Measurements from ENCODE around the gene PIANP.

Gene PIANP

DNA sequence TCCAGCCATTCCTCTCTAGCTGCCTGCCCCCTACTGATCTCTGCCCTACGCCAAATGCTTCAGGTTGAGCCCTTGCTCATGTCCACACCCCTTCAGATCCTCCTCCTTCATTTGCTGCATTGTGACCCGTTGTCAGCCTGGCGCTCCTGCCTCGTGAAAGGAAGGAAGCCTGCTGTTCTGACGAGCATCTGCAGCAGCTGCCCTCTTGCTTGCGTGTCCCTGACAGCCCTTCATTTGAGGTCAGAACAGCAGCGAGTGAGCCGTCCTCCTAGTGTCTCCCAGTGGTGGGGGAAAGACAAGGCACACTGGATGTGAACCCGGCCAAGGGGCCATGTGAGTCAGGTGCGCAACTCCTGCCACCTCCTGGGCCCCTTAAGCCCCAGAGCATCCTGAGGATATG lies 3.0 kb upstream of the PIANP start:
- DNase-seq = no peak

DNA sequence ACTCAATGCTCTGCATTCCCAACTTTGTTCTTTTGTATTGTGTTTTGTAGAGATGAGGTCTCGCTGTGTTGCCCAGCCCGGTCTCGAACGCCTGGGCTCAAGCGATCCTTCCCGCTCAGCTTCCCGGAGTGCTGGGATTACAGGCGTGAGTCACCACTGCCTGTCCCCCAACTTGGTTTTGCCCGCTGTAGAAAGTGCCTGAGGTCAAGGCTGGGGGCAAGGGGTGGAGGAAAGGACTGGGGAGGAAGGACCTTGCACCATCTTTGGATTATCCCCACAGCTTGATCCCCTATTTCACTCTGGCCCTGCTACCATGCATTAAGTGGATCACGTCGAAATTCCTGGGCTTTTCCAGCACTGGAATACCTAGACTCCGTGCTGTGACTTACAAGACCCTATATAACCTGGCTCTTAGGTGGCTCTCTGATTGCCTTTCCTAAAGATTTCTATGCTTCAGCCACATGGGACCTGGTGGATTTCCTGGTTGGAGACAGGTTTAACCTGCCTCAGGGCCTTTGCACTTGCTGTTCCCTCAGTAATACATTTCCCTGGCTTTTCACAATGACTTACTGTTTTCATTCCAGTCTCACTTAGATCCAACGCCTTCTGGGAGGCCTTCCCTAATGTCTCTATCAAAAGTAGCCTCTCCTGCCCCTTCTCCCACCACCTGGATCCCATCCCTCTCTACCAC lies 608 bp upstream of the PIANP start:
- no peak for DNase-seq

DNA sequence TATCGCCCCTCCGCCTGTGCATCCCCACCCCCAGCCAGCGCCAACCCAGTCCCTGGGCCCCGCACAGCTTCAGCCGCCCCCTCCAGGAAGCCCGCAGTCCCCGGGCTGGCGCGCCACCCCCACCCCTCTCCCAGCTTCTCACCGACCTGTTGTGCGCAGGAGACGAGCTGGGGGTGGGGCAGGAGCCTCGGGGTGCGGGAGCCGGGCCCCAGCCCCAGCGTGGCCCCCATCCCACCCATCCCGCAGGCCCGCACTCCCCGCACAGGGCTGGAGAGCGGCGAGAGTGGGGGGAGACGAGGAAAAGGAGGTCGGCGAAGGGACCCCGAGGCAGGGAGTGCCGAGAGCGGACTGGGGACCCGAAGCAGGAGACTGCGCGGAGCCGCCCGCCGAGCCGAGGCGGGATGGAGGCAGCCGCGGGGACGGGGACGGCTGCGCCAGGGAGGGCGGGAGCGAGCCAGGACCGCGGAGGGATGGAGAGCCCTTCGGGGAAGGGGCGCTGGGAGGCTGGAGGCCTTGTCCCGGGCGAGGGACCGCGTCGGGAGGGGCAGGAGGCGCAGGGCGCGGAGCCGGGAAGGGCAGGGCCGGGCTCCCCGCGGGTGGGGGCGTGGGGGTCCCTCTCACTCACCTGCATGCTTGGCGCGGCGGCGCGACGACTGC lies 498 bp downstream of the PIANP start:
- peak; percentile 10 to 22 for DNase-seq

DNA sequence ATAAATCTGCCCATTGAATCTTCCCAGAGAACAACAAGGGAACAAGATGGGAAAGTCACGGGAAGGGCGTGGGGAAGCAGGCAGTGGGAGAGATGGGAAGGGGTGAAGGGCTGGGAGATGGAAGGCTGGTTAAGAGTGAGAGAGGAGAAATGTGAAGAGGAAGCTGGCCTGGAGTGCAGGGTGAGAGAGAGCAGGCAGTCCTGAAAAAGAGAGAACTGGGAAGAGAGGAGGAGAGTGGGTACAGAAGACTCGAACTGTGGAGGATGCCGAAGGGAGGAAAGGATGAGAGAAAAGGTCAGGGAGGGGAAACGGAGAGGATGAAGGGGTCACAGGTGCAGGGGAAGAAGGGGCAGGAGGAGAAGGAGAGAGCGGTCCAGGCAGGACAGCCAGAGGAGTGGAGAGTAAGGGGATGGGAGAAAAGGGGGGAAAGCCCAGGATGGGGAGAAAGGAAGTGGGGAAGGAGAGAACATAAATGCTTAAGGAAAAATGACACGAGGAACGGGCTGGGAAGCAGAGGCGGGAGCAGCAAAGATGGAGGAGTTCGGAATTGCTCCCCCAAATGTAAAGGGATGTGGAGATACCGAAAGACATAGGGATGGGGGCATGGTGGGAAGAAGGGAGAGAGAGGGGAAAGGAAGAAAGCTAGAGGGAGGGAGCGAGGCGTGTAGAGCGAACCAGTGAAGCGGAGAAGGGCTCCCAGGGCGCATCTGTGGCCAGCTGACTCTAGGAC lies 1.2 kb downstream of the PIANP start:
- no peak for DNase-seq

DNA sequence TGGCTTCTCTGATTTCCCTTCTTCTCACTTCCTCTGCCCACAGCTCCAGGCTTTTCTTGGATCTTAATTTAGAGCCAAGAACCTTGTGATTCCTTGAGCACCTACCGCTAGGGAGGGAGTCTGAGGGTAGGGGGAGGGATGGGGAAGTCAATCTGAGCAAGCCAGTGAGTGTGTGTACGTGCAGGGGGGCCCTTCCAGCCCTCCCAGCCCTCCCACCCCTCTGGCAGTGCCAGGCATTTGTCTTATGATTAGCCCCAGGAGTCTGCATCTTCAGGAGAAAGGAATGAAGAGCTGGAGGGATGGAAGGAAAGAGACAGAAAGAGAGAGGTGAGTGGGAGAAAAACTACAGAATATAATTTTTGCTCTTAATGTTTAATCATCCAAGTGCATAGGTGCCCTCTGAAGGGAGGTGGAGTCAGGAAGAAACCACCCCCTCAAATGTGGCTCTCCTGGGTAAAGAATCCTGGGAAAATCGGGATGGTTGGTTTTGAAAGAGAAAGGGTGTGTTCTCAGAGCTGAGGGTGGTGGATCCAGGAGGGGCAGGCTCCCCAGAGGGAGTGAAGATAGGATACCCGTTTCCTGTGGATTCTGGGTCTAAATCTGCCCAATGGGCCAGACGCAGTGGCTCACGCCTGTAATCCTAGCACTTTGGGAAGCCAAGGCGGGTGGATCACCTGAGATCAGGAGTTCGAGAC lies 2.1 kb downstream of the PIANP start:
- DNase-seq = no peak

DNA sequence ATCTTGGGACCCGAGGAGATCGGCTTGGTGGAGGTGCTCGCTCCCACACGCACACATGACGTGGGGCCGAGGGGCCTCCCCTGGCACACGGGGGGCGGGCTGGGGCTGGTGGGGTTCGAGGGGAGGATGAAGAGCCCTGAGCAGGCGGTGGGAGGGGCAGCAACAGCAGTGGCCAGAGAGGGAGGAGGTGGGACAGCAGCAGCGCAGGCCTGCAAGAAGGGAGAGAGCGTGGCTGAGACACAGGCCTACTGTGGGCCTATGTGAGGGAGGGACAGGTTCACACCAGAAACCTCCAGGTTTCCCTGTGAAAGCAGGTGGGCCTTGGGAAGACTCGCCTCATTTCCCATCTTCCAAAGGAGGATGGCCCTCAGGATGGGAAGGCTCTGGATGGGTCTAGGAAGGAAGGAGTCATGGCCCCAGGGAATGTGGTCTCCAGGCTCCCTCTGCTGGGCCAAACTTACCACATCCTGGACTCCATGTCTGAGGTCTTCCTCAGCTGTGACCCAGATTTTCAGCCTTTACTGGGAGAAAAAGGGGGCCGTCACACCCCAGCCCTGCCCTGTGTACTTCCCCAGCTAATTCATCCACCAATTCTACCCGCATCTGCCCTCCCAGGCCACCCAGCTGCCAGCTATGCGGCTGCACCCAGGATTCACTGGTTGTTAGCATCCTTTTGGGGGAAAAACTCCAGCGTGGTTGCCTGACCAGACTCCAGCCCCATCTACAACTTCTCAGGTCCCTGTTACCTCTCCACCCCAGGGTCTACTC lies 2.8 kb downstream of the PIANP start:
- no peak for DNase-seq

DNA sequence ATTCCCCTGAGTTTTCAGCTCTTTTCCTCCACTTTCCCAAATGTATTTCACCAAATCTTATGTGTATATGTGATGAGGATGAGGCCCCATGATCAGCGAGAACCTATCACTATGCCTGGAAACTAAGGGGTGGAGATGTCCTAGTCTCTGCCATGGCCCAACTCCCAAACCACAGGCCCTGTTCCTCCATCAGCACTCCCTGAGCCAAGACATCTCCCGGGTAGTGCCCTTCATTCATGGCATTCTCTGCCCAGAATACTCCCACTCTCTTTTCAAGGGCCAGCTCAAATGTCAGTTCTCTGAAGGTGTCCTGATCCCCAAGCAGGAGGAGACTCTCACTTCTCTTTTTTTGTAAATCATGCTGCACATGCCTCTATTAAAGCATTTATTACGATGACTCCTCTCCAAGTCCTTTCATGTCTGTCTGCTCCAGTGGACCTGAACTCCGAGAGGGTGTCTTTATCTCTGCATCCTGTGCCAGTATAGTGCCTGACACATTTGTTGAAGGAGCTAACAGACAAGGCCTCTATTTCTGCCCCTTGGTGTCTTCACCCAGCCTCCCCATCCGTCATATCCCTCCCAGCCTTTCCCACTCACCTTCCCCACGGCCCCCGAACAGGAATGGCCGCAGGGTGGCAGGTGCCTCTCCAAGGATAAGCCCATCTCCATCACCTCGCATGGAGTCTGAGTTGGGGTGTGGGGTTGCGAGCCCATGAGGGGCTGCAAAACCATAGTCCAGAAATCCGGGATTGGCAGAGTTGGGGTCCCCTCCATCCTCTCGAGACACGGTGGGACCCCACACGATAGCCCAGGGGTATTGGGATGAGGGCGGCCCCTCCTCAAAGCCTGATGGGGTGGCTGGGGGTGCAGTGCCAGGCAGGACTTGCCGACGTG lies 3.7 kb downstream of the PIANP start:
- no peak for DNase-seq

DNA sequence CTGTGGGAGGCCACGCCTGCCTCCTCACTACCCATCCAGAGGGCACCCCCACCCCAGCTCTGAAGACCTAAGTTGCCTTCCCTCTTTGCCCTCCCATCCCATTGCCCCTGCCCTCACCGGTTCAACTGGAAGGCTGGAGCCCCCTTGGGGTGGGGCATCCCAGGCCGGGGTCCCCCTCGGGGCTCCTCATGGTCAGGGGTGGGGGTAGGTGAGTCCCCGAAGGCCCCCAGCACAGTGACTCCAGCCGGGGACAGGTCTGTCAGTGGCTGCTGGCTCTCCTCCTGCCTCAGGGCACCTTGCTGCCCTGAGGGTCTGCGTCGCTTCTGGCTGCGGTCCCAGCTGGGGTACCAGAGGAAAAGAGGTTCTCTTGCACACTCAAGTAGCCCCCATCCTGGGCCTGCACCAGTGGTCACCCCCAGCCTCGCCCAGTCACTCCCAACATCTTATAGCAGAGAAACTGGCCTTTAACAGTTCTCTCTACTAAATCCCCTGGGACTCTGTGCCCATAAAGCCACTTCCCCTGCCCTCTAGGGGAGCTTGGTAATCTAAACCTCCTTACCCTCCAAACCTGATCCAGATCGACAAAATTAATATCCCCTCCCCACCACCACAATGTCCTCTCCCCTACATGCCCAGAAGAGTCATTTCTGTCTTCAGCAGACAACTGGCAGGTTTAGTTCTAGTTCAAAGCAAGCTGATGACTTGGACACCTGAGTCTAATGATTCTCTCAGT lies 5.1 kb downstream of the PIANP start:
- DNase-seq = no peak

DNA sequence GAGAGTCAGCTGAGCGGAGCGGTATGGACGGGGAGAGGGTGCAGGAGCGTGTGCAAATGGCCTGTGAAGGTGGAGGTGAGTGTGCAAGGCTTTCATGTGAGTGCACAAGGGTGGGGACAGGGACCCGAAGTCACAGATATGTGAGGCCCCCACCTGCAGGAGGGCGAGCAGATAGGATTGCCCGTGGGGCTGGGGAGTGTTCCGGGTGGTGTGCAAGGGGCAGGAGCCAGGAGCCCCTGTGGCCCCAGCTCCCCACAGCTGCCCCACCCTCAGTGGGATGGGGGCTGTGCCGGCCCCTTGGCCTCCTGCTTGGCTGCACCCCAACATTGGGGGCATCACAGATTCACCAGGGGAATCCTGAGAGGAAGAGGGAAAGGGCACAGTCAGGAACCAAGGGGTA lies 5.9 kb downstream of the PIANP start:
- DNase-seq = no peak

DNA sequence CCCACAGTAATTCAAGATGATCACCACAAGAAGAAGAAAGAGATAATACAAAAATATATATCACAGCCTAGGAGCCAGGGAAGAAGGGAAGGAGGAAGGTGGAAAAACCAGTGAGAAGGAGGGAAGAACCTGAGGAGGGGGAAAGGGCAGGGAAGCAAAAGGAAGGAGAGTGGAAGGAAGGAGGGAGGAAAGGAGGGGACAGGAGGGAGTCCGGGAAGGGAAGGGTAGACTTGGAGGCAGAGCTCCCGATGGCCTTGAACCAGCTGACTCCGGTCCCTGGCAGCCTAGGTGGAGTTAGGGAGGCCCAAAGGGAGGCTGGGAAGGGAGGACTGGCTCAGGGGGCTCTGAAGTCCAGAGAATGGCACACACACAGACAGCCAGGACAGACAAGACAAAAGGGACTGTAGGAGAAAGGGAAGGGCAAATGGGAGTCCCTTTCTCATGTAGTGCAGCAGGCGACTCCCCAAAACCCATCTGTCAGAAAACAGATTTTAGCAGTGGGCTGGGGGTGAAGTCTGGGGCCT lies 6.7 kb downstream of the PIANP start:
- DNase-seq = no peak

DNA sequence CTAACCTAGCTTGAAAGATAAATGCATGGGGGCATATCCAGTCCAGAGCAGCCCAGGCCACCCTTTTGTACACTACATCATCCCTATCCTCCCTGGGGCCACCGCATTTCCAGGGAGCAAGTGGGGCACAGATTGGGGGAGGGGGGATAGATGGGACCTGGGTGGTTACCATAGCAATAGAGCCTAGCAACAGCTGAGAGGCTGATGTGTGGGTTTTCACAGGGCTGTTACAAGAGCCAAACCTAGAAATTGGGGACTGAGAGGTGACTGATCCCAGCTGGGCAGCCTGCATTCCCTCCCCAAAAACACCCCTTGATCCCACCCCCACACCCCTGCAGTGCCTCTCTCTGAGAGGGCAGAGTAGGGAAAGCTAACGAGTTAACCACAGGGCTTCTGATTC lies 7.7 kb downstream of the PIANP start:
- no peak for DNase-seq

DNA sequence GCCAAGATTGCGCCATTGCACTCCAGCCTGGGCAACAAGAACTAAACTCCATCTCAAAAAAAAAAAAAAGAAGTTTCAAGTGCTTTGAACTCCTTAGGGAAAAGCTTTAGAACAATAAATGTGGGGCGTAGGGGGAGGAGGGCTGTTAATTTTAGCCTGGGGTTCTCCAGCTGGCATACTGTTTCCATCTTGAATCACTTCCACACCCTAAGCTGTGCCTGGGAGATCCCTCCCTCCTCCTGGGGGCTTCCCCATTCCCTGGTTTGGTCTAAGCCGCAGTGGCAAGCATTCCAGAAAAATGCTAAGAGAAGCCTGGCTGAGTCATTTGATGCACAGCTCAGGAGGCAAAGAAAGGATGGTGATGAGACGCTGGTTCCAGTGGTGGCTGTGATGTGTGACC lies 9.1 kb downstream of the PIANP start:
- DNase-seq = no peak

DNA sequence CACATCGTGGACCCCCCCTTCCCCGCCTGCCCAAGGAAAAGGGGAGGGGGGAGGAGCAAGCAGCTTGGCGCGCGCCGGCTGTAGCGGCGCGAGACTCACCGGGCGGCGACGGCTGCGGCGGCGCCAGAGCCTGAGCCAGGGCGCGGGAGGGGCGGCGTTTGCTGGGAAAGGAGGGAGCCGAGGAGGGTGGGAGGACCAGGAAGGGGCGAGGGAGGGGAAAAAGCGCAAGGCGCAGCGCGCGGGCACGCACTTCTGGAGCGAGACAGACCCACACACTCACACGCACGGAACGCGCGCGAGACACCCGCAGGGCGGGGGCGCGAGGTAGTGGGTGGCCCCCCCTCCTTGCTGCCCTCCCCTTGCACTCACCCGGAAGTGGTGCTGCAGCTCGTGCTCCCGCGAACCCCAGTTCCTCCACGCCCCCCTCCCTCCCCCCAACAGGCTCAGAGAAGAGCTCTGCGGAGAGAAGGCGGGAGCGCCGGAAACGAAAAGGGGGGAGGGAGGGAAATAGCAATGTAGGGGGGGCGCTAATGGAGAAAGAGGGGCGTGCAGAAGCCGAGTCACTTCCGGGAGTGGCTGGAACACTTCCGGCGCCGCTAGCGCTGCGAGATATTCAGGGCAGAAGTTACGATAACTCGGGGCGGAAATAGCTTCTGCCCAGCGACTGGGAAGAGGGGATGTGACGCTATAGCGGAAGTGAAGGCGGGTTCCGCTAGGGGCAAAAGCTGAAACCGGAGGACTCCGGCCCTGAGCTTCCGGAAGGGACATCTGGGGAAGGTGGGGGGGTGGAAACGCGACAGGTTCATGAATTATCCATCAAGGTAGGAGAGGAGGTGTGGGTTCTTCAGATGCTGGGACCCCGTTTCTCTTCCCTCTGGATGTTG lies 11.4 kb downstream of the PIANP start, which contains the start of gene ZNF384:
Gene ZNF384 (minus strand): TSS at position 377 of the 884 bp plus-strand sequence. CDS start 9,855 bp downstream, outside the sequence.
- peak; percentile 85 to 96 for DNase-seq

DNA sequence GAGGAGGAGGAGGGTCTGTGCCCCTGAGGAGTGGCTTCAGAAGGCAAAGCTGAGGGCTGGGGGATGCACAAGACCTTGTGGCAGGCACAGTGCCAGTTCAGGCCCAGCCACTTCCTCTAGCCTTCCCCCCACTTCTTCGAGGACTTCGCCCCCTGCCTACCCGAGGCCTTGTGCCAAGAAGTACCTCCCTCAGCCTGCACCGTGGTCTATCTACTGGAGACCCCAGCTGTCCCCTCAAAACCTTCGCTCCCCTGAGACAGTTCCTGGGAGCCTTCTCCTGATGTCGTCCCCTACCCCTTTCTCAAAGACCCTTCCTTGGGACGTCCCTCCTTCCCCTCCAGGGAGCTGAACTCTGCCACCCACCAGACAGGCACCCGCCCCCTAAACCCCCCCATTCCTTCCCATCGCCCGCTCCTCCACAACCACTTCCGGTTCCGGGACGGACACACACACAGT lies 12.0 kb downstream of the PIANP start:
- peak in 1 of 2 experiments; percentile 35 for DNase-seq

DNA sequence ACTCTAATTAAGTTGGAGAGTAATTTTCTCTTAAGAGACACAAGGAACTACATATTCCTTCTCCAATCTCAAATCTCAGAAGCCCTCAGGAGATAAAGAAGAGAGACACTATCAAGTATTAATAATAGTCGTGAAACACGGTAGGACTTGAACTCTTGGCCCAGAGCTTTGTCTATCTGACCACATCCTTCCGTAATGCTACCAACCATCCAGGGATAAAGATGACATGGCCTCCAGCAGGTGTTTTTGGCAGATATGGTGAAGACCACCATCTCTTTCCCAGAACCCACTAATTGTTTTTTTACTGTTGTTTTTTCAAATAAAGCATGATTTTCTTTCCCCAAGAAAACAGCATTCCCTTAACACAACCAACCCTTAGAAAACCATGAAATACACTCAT lies 14.8 kb downstream of the PIANP start:
- no peak for DNase-seq

DNA sequence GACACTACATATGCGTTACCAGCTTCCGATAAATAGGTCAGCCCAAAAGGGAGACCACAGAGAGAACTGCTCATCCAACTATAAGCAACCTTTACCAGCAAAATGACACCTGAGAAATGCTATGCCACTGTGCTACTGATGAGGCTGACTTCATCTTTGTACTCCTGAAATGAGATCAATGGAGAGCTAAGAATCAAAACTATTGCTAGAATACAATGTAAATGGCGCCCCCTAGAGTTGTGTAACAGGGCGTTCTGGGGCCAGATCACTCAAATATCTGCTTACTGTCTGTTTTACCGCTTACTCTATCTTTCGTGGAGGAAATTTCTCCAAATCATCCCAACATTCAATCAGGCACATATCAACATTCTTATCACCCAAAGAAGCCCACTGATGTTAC lies 16.0 kb downstream of the PIANP start:
- peak in 1 of 2 experiments; percentile 32 for DNase-seq

DNA sequence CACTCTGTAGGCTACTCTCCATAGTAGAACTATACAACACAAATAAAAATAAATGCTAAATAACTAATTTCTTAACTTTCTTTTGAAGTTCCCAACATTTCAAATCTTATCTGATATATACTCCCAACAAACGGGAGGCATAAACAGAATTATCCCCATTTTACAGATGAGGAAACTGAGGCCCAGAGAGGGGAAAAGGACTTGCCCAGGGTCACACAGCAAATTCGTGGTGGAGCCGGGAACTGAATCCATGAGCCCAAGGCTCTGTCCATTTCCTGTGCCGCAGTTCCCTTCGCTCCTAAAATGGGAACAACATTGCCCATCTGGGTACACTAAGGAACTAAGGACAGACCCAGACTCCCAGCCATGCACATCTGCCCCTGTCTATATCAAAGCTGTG lies 23.7 kb downstream of the PIANP start:
- DNase-seq = no peak

DNA sequence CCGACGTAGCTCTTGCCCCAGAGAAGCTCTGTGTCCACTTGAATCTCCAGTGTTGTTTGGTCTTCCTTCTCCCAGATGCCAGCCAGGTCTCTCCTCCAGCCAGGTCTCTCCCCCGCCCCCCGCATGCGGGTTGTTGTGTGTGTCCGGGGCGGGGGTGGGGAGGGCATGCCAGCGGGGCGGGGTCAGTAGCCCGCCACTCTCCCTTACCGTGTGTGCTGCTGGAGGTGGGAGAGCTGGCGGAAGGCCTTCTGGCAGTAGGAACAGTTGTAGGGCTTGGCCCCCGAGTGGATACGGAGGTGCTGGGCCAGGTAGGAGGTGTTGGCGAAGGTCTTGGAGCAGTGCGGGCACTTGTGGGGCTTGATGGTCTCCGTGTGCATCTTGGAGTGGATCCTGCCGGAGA lies 28.5 kb downstream of the PIANP start:
- no peak for DNase-seq

DNA sequence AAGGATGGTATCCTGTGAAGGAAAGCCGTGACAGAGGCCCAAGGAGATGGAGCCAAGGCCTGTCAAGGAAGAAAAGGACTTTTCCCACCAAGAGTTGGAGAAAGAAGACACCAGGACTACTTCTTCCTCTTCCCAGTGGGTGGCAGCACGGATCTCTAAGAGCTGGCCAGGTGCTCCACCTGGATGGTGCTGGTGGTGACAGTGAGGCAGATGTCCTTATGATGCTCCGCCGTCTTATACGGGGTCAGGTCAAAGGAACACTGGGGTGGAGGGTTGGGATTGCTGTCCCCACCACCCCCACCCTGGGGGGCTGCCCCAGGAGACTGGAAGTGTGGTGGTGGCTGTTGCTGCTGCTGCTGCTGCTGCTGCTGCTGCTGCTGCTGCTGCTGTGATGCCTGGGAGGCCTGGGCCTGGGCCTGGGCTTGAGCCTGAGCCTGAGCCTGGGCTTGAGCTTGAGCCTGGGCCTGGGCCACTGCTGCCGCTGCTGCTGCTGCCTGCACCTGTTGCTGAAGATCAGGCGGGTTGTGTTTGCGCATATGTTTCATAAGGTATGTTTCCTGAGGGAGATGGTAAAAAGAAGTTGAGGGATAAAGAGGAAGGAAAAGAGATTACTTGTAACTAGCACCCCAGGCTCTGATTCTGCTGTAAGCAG lies 32.9 kb downstream of the PIANP start:
- no peak for DNase-seq
